SK-N-SH treated with all-trans-retinoic acid at 6 μM for 48 hours (cell line): ENCODE results near the gene MTF1.

Experiments
- ARNTL ChIP-seq: fragments of 450-650 bp; formaldehyde crosslinking; IDR thresholded peaks from 2 replicates; pipeline ENCODE4 v1.5.0; 2020; ENCODE audit warnings: low read depth, mild to moderate bottlenecking, moderate library complexity, borderline replicate concordance
- BACH2 ChIP-seq: fragments of 250-450 bp; sonication (Bioruptor Pico); IDR thresholded peaks from 2 replicates; pipeline ENCODE4 v1.9.0; 2021; ENCODE audit warnings: mild to moderate bottlenecking, borderline replicate concordance
- GLIS3 ChIP-seq: fragments of 250-450 bp; sonication (Bioruptor Pico); IDR thresholded peaks from 2 replicates; pipeline ENCODE4 v1.5.0; 2020; ENCODE audit warnings: mild to moderate bottlenecking, moderate library complexity
- OSR1 ChIP-seq: fragments of 250-450 bp; sonication (Bioruptor Pico); IDR thresholded peaks from 2 replicates; pipeline ENCODE4 v1.8.0; 2022; ENCODE audit warnings: moderate library complexity, mild to moderate bottlenecking, inconsistent platforms
- RARB ChIP-seq: fragments of 250-450 bp; sonication (Bioruptor Pico); IDR thresholded peaks from 2 replicates; pipeline ENCODE4 v1.8.0; 2021; ENCODE audit warnings: mild to moderate bottlenecking, moderate library complexity
- SNAI2 ChIP-seq: fragments of 250-450 bp; sonication (Bioruptor Pico); IDR thresholded peaks from 2 replicates; pipeline ENCODE4 v1.5.0; 2020; ENCODE audit warnings: mild to moderate bottlenecking, moderate library complexity
- TCF4 ChIP-seq: fragments of 250-450 bp; sonication (Bioruptor Pico); IDR thresholded peaks from 2 replicates; pipeline ENCODE4 v1.8.0; 2021; ENCODE audit warnings: mild to moderate bottlenecking, moderate library complexity, borderline replicate concordance
- ZC3H10 ChIP-seq: fragments of 250-450 bp; sonication (Bioruptor Pico); IDR thresholded peaks from 2 replicates; pipeline ENCODE4 v1.5.1; 2021; ENCODE audit warnings: mild to moderate bottlenecking, moderate library complexity
- ZFP3 ChIP-seq: fragments of 250-450 bp; sonication (Bioruptor Pico); IDR thresholded peaks from 2 replicates; pipeline ENCODE4 v1.5.0; 2020; ENCODE audit warnings: mild to moderate bottlenecking, moderate library complexity
- TF ChIP-seq, protein P1 (sequence below): fragments of 250-450 bp; sonication (Bioruptor Pico); IDR thresholded peaks from 2 replicates; pipeline ENCODE4 v1.5.1; 2020; ENCODE audit warnings: low read depth, mild to moderate bottlenecking, moderate library complexity
- TF ChIP-seq, protein P2 (sequence below): fragments of 250-450 bp; sonication (Bioruptor Pico); IDR thresholded peaks from 2 replicates; pipeline ENCODE4 v1.5.1; 2021; ENCODE audit warnings: mild to moderate bottlenecking, moderate library complexity
- TF ChIP-seq, protein P3 (sequence below): fragments of 250-450 bp; sonication (Bioruptor Pico); IDR thresholded peaks from 2 replicates; pipeline ENCODE4 v1.5.0; 2020; ENCODE audit warnings: mild to moderate bottlenecking, moderate library complexity
- TF ChIP-seq, protein P4 (sequence below): fragments of 250-450 bp; sonication (Bioruptor Pico); IDR thresholded peaks from 2 replicates; pipeline ENCODE4 v1.8.0; 2021; ENCODE audit warnings: low read depth, mild to moderate bottlenecking, moderate library complexity, borderline replicate concordance

DNA sequence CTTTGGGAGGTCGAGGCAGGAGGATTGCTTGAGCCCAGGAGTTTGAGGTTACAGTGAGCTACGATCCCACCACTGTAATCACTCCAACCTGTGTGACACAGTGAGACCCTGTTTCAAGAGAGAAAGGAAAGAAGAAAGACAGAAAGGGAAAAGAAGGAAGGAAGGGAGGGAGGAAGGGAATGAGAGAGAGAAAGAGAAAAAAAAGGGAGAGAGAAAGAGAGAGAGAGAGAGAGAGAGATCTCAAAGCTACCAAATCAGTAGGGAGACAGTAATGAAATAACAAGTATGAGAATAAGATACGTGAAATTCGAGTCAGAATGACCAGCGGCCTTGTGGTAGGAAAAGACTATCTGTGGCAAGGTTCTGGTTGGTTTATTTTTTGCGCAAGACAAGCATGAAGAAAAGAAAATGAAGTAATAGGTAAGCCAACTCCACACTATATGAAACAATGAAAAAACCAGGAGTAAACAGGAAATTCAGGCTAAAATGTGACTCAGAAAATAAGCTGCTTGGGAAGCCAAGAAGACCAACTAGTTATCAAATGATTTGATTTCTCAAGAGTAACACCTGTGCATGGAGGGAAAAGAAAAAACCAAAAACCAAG is 8.9 kb downstream of the MTF1 start:
- TF ChIP-seq OSR1 (CRISPR knock-in tag) (no peak), TCF4 (CRISPR knock-in tag) (no peak), ZC3H10 (CRISPR knock-in tag) (no peak), BACH2 (CRISPR knock-in tag) (no peak), RARB (CRISPR knock-in tag) (no peak), ARNTL (CRISPR knock-in tag) (no peak), ZFP3 (CRISPR knock-in tag) (no peak), GLIS3 (CRISPR knock-in tag) (no peak), SNAI2 (CRISPR knock-in tag) (no peak)
- TF ChIP-seq, protein P1, sequence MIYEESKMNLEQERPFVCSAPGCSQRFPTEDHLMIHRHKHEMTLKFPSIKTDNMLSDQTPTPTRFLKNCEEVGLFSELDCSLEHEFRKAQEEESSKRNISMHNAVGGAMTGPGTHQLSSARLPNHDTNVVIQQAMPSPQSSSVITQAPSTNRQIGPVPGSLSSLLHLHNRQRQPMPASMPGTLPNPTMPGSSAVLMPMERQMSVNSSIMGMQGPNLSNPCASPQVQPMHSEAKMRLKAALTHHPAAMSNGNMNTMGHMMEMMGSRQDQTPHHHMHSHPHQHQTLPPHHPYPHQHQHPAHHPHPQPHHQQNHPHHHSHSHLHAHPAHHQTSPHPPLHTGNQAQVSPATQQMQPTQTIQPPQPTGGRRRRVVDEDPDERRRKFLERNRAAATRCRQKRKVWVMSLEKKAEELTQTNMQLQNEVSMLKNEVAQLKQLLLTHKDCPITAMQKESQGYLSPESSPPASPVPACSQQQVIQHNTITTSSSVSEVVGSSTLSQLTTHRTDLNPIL (CRISPR knock-in tag) = no peak
- TF ChIP-seq, protein P2, sequence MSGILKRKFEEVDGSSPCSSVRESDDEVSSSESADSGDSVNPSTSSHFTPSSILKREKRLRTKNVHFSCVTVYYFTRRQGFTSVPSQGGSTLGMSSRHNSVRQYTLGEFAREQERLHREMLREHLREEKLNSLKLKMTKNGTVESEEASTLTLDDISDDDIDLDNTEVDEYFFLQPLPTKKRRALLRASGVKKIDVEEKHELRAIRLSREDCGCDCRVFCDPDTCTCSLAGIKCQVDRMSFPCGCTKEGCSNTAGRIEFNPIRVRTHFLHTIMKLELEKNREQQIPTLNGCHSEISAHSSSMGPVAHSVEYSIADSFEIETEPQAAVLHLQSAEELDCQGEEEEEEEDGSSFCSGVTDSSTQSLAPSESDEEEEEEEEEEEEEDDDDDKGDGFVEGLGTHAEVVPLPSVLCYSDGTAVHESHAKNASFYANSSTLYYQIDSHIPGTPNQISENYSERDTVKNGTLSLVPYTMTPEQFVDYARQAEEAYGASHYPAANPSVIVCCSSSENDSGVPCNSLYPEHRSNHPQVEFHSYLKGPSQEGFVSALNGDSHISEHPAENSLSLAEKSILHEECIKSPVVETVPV (CRISPR knock-in tag) = no peak
- TF ChIP-seq, protein P3, sequence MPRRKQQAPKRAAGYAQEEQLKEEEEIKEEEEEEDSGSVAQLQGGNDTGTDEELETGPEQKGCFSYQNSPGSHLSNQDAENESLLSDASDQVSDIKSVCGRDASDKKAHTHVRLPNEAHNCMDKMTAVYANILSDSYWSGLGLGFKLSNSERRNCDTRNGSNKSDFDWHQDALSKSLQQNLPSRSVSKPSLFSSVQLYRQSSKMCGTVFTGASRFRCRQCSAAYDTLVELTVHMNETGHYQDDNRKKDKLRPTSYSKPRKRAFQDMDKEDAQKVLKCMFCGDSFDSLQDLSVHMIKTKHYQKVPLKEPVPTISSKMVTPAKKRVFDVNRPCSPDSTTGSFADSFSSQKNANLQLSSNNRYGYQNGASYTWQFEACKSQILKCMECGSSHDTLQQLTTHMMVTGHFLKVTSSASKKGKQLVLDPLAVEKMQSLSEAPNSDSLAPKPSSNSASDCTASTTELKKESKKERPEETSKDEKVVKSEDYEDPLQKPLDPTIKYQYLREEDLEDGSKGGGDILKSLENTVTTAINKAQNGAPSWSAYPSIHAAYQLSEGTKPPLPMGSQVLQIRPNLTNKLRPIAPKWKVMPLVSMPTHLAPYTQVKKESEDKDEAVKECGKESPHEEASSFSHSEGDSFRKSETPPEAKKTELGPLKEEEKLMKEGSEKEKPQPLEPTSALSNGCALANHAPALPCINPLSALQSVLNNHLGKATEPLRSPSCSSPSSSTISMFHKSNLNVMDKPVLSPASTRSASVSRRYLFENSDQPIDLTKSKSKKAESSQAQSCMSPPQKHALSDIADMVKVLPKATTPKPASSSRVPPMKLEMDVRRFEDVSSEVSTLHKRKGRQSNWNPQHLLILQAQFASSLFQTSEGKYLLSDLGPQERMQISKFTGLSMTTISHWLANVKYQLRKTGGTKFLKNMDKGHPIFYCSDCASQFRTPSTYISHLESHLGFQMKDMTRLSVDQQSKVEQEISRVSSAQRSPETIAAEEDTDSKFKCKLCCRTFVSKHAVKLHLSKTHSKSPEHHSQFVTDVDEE (CRISPR knock-in tag) = no peak
- TF ChIP-seq, protein P4, sequence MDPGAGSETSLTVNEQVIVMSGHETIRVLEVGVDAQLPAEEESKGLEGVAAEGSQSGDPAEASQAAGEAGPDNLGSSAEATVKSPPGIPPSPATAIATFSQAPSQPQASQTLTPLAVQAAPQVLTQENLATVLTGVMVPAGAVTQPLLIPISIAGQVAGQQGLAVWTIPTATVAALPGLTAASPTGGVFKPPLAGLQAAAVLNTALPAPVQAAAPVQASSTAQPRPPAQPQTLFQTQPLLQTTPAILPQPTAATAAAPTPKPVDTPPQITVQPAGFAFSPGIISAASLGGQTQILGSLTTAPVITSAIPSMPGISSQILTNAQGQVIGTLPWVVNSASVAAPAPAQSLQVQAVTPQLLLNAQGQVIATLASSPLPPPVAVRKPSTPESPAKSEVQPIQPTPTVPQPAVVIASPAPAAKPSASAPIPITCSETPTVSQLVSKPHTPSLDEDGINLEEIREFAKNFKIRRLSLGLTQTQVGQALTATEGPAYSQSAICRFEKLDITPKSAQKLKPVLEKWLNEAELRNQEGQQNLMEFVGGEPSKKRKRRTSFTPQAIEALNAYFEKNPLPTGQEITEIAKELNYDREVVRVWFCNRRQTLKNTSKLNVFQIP (CRISPR knock-in tag) = no peak
